Left lung (tissue), 10 donors: ENCODE measurements around the gene TRAF7. TPM values are rescaled to one million over a fixed set of nuclear protein-coding genes. Genes with fewer than 3 reads are reported as not detected.

Experiments
- ATAC-seq: fragments of 200-7000 bp; cut with Tn5 transposase; one replicate; pipeline ENCODE4 v1.9.1; 2020; ENCODE audit warnings: moderate library complexity
- DNase-seq, 4 donors: peaks; one replicate each; pipeline ENCODE4 v3.0.0-alpha.2; 2013 to 2020
- H3K27ac ChIP-seq, 2 donors: fragments of 200-600 bp; sonication (generic) in 1 of 2; one replicate each; pipeline versions ENCODE4 v1.5.0 to v1.8.0; 2020 to 2021
- H3K27me3 ChIP-seq, 2 donors: fragments of 200-600 bp; sonication (generic) in 1 of 2; one replicate each; pipeline versions ENCODE4 v1.5.0 to v1.8.0; 2020 to 2021
- H3K36me3 ChIP-seq, 2 donors: fragments of 200-600 bp; sonication (generic) in 1 of 2; one replicate each; pipeline versions ENCODE4 v1.5.0 to v1.8.0; 2020 to 2021
- H3K4me1 ChIP-seq, 2 donors: fragments of 200-600 bp; one replicate each; pipeline ENCODE4 v1.8.0; 2021
- H3K4me3 ChIP-seq, 2 donors: fragments of 200-600 bp; sonication (generic) in 1 of 2; one replicate each; pipeline versions ENCODE4 v1.5.0 to v1.8.0; 2020 to 2021; ENCODE audit warnings: mild to moderate bottlenecking in 1 of 2
- H3K9me3 ChIP-seq, 2 donors: fragments of 200-600 bp; sonication (generic) in 1 of 2; one replicate each; pipeline versions ENCODE4 v1.5.0 to v1.8.0; 2020 to 2021
- intact Hi-C, 2 donors: fragments of 100-400 bp; cut with DNase I; formaldehyde crosslinking; loops; one replicate each; pipeline versions ENCODE4 v1.11.2 to v1.14.2; 2022
- polyA plus RNA-seq, 6 donors: library from polyadenylated mRNA; unstranded; fragments of 120-200 nt; gene quantifications; one replicate each; pipeline ENCODE4 v1.2.1, GENCODE V29; 2013; ENCODE audit not compliant: insufficient read length in 6 of 6
- total RNA-seq, 2 donors: library from RNA; stranded (reverse); fragmentation: NEBNext Ultra II Directional; extraction: Animal tissue kit (Norgen Biotek cat#: 25700); gene quantifications; one replicate each; pipeline ENCODE4 v1.2.1, GENCODE V29; 2021
- TF ChIP-seq, protein P1 (sequence below), 2 donors: fragments of 200-600 bp; sonication (generic) in 1 of 2; IDR thresholded peaks; one replicate each; pipeline versions ENCODE4 v1.5.0 to v1.8.0; 2021; ENCODE audit warnings: antibody characterized with exemption in 2 of 2
- donor health status: DM: no; HTN: yes; CAD: no.
- donor health status: DM: no; HTN: no; CAD: no.

Gene TRAF7
- total and polyA plus RNA-seq, 8 donors, result 48.6 to 88.1 (median 55.0) TPM

DNA sequence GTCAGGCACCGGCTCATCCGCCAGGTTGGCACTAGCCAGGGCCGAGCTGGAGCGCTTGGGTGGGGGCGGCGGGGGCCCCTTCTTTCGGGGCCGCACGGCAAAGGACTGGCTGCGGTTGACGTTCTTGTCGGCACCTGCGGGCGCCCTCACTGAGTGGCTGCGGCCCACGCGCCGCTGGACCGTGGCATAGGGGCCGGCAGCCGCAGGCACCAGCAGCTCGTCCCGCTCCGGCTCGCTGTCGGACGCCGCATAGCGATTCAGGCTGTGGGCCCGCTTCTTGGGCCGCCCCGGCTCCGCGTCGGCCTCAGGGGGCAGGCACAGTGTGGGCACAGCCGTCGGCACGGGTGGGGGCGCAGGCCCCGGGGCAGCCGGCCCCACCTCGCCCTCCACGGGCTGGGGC is 24.9 kb downstream of the TRAF7 start:
- H3K36me3 ChIP-seq, result peaks cover 0 to 32% of the 10 kb centered on the region in 2 donors
- no peak overlapping the region for H3K27ac ChIP-seq
- no peak for DNase-seq
- no peaks in the 10 kb centered on the region for H3K4me1 ChIP-seq
- H3K9me3 ChIP-seq, result peaks cover 0 to 3% of the 10 kb centered on the region in 2 donors
- intact Hi-C loops, result no loop called here
- TF ChIP-seq, protein P1, sequence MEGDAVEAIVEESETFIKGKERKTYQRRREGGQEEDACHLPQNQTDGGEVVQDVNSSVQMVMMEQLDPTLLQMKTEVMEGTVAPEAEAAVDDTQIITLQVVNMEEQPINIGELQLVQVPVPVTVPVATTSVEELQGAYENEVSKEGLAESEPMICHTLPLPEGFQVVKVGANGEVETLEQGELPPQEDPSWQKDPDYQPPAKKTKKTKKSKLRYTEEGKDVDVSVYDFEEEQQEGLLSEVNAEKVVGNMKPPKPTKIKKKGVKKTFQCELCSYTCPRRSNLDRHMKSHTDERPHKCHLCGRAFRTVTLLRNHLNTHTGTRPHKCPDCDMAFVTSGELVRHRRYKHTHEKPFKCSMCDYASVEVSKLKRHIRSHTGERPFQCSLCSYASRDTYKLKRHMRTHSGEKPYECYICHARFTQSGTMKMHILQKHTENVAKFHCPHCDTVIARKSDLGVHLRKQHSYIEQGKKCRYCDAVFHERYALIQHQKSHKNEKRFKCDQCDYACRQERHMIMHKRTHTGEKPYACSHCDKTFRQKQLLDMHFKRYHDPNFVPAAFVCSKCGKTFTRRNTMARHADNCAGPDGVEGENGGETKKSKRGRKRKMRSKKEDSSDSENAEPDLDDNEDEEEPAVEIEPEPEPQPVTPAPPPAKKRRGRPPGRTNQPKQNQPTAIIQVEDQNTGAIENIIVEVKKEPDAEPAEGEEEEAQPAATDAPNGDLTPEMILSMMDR (IDR thresholded peaks at IDR 0.05), result no peak
- H3K4me3 ChIP-seq, result no peak overlapping the region
- no peak for ATAC-seq
- no peaks in the 10 kb centered on the region for H3K27me3 ChIP-seq

DNA sequence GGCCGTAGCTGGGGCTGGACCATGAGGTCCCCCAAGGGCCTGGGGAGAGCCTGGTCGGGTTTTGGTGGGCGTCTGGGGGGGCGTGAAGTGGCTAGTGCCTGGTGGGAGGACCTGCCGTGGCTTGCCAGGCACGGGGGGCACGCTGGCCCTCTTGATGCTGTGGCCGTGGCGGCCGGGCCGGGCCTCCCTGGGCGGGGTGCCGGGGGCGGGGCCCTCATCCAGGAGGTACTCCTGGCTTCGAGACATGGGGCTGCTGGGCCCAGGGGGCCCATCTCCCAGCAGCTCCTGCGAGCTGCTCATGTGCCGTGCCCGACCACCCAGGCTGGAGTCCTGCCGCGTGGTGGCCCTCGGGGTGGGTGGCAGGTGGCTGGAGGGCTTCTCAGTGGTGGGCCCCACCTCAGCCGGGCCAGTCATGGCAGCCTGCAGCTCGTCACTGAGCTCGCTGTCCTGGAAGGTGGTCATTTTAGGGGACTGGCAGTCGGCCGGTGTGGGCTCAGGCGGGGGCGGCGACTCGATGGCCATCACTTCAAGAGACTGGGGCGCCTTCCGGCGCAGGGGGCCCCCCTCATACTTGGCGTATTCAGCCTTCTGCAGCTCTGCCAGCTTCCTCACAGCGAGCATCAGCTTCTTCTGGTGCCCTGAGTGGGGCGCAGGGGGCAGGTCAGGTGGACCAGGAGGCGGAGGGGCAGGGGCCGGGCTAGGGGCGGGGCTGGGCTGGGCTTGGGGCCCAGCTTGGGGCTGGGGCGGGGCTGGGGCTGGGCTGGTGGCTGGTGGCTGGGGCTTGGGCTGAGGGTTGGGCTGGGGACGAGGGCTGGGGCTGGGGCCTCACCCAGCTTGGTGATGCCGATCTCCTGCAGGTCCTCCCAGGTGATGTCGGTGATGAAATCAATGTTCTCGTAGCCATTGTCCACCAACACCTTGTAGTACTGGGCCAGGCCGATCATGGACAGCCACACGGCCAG is 25.7 kb downstream of the TRAF7 start:
- DNase-seq (no peak), ATAC-seq (no peak)
- no peak overlapping the region for H3K27ac ChIP-seq
- no peaks in the 10 kb centered on the region for H3K27me3 ChIP-seq
- H3K4me1 ChIP-seq, result no peaks in the 10 kb centered on the region
- TF ChIP-seq, protein P1 (IDR thresholded peaks at IDR 0.05), result no peak
- peaks cover 0 to 24% of the 10 kb centered on the region in 2 donors for H3K36me3 ChIP-seq
- H3K9me3 ChIP-seq, result peaks cover 0 to 3% of the 10 kb centered on the region in 2 donors
- intact Hi-C loops, result no loop called here
- no peak overlapping the region for H3K4me3 ChIP-seq

DNA sequence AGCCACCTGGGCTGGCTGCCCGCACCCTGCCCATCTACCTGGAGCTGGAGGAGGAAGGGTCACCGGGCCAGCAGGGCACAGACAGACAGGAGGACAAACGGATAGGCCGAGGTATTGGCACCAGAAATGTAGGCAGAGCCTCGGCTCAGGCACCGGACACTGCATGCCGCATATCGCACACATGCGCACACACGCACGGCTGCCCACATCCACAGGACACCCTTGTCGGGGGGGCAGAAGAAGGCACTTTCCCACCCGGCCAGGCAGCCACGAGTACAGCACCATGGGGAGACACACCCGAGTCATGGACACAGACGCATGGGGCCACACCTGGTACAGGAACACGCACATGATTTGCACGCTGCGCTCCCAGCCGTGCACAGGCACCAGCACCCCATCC is 26.4 kb downstream of the TRAF7 start:
- intact Hi-C loops, result no loop called here
- H3K4me1 ChIP-seq, result no peaks in the 10 kb centered on the region
- H3K9me3 ChIP-seq, result peaks cover 0 to 3% of the 10 kb centered on the region in 2 donors
- no peak overlapping the region for H3K27ac ChIP-seq
- peaks cover 0 to 17% of the 10 kb centered on the region in 2 donors for H3K36me3 ChIP-seq
- DNase-seq, result no peak
- TF ChIP-seq, protein P1 (IDR thresholded peaks at IDR 0.05), result no peak
- ATAC-seq, result no peak
- H3K4me3 ChIP-seq, result no peak overlapping the region
- no peaks in the 10 kb centered on the region for H3K27me3 ChIP-seq

DNA sequence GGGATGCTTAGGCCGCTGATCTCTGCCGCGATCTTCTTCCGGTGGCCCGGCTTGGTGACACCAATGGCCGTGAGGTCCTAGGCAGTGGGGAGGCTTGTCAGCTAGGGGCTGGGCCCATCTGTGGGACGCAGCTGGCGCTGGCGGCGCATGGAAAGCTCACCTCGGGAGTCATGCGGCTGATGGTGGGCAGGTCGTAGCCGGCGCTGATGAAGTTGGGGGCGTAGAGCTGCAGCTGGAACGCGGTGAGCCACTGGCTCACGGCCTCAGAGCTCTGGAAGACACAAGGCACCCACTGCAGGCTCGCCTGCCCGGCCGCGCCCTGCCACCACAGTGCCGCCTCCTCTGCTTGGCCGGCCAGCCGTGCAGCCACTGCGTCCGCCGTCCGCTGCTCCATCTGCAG is 28.1 kb downstream of the TRAF7 start:
- Histone ChIP-seq H3K9me3 (no peaks in the 10 kb centered on the region), H3K36me3 (no peaks in the 10 kb centered on the region), H3K4me1 (no peaks in the 10 kb centered on the region), H3K4me3 (no peak overlapping the region), H3K27me3 (no peaks in the 10 kb centered on the region), H3K27ac (no peak overlapping the region)
- DNase-seq (no peak), ATAC-seq (no peak)
- TF ChIP-seq, protein P1 (IDR thresholded peaks at IDR 0.05), result no peak
- intact Hi-C loops, result no loop called here

DNA sequence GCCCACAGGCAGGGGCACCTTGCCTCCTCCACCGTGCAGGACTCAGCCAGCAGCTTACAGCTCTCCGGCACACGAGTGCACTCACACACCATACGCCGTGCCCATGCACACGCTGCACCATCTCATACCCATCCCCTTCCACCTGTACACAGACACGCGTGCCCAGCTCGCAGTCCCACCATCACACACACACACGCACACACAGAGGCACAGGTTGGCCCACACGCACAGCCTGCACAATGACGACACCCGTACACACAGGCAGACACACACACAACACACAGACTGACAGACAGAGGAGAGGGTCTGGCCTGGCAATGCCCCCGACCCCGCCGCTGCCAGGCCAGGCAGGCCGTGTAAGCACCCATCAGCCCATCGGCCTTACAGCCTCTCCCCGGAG is 28.8 kb downstream of the TRAF7 start:
- TF ChIP-seq, protein P1 (IDR thresholded peaks at IDR 0.05), result no peak
- H3K4me1 ChIP-seq, result no peaks in the 10 kb centered on the region

More for the DNA sequence above, 28.8 kb downstream of the TRAF7 start:
- Histone ChIP-seq H3K27me3 (no peaks in the 10 kb centered on the region), H3K9me3 (no peaks in the 10 kb centered on the region), H3K36me3 (no peaks in the 10 kb centered on the region), H3K4me3 (no peak overlapping the region), H3K27ac (no peak overlapping the region)
- intact Hi-C loops, result no loop called here
- ATAC-seq, result no peak
- DNase-seq, result no peak
